Hematopoietic multipotent progenitor cell (in vitro differentiated cells): ENCODE data around the gene SGK1. TPM values are rescaled to one million over a fixed set of nuclear protein-coding genes. Genes with fewer than 3 reads are reported as not detected.
"Not testable (repeated sequence)": the region's sequence is repeated elsewhere in the genome, so short reads cannot be mapped to it uniquely, and the experiment has no call there.

Source experiments
- DNase-seq, 3 donors: peaks; one replicate each; pipeline ENCODE4 v3.0.0-alpha.2; 2011 to 2015; ENCODE audit warnings: low read depth in 2 of 3, low spot score in 2 of 3
- total RNA-seq: library from RNA; depleted of rRNA; stranded (reverse); fragments of >200 nt; gene quantifications from one replicate; pipeline ENCODE4 v1.2.3, GENCODE V29; 2012

SGK1 gene
- total RNA-seq, 1 donor, result 7.3 TPM

DNA sequence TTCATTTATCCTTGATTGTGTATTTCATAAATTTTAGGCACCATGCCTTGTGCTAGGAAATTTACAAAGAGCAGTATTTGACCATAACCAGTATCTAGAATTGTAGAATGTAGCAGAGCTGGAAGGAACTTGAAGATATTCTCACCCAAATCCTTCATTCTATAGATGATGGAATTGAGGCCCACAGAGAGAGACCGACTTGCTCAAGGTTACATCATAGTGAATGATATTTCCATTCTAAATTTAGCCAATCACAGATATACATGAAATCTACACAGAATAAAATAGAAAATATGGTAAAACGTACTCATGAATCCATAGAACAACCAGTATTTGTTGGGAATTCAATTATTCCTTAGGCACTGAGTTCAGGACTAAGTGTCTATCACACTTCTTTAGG, 10.9 kb upstream of the SGK1 start:
- DNase-seq, result no peak

- no peak for DNase-seq
Observed at GRCh38 chr6:134328138-134328537, 10.2 kb upstream of the SGK1 start.

- DNase-seq, result not testable (repeated sequence)
Observed at GRCh38 chr6:134326192-134326591, 8.3 kb upstream of the SGK1 start.

- no peak for DNase-seq
Observed at GRCh38 chr6:134324766-134325165, 6.9 kb upstream of the SGK1 start.

DNA sequence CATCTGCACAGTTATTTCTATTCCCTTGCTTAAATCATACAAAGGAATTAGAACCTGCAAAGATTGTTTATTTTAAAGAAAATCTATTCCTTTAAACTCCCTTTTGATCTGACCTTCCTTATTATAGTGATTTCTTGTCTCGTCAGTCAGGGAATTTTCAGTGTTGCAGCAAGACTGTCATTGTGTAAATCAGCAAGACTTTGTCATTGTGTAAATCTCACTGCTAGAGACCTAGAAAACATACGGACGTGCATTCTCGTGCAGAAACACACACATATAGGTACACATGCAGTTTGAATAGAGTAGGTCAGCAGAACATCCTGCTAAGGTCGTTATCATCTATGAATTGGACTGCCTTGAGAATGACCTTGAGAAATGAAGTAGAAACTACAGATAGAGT, 6.2 kb upstream of the SGK1 start:
- DNase-seq, result no peak

DNA sequence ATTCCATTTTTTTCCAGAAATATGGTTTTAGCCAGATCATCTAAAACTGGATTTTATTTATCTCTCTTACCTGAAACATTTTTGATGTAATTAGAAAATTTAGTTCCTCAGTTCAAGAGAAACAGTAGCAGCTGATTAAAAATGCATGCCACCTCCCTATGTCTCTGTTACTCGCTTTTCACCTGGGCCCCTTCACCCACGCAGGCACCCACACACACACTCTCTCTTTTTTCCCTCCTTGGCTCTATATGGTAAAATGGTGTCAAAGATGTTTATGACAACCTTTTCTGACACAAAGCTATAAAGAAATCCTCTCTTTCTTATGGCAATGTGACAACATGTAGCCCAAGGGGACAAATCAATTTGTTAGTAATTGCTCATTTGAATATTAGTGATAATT, 5.8 kb upstream of the SGK1 start:
- DNase-seq, result no peak

DNA sequence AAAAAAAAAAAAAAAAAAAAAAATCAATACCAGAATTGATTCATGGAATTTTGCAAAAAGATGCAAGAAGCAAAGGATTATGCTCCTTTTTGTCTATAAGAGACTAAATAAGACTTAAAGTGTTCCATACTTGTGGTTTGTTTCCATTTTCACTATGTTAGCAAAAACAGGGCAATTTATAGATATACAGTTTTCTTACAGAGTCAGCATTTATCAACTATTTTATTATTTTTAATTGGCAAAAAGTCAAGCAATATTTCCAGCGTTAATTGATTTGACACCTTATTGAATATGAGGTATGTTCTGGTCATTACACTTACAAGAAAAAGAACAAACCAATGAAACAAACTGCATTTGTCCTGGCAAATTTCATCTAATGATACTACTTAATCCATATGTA, 5.4 kb upstream of the SGK1 start:
- DNase-seq, result no peak

DNA sequence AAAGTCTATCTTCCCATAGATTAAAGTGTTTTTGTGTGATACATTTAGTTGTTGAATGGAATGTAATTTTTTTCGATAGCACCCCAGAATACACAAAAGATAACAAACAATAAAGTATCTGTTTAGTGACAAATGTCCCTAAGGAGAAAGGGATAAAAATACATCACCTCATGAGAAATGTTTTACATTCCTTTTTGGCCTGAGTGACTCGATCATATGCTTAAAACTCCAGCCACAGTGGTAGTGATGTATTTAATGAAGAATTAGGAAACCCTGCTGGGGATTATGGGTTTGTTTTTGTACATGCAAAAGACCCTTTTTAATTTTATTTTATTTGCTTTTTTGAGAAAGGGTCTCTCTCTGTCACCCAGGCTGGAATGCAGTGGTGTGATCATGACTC, 4.3 kb upstream of the SGK1 start:
- DNase-seq, result no peak

DNA sequence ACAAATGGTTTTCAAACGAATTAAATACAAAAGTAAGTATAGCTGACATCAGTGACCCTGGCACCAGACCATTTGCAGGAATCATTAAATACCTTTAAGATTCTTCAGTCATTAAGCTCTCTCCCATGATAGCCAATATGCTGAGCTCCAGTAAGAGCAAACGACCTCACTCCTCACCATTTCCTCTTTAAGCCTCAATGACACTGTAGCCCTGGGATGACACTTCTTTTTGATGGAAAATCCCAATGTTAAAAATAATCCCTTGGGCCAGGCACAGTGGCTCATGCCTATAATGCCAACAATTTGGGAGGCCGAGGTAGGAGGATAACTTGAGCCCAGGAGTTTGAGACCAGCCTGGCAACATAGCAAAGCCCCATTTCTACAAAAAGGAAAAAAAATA, 3.3 kb upstream of the SGK1 start:
- no peak for DNase-seq

GRCh38 chr6:134319686-134320085, 1.8 kb upstream of the SGK1 start:
- not testable (repeated sequence) for DNase-seq

DNA sequence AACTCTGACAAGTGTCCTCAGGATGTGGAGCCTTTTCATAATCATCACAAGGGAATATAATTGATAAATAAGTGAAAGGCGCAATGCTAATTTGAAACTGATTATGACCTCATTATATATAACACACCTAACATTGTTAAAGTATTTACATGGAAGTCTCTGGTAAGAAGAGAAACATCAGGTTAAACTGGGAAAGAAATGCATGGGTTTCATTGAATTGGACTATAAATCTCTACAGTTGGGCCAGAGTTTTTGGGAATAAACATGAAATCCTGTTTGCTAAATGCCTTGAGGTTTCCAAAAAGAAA, 1.0 kb upstream of the SGK1 start:
- DNase-seq, result no peak

GRCh38 chr6:134318236-134318973, 493 bp upstream of the SGK1 start:
- no peak for DNase-seq

DNA sequence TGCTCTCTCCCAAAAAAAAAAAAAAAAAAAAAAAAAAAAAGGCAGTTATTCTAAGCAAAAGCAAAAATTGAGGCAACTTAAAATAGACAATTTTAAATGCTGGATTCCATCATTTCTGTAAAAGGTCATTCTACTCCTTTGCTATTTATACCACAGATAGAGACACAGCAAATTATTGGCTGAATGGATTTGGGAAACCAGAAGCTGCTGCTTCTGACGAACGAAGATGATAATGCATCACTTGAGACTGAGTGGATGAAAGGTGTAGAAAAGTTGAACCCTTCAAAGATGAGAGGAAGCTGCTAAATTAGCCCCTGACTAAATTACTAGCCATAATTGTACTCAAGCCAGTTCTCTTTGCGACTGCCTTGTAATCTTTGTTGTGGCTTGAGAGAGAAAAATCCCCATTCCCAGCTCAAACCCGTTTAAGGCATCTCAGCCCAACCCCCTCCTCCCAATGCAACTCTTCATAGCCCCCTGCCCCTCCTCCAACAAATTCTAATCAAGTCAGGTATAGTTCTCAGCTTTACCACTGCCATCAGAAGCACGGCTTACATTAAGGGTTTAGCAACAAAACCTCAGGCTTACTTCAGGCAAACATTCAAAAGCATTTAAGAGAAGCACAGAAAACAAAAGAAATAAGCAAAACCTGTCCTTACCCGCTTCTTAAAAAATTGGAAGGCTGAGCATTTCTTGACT, 1.0 kb downstream of the SGK1 start:
- no peak for DNase-seq

GRCh38 chr6:134315974-134316441, 1.9 kb downstream of the SGK1 start:
- no peak for DNase-seq

- DNase-seq, result no peak
Observed at GRCh38 chr6:134315189-134315588, 2.7 kb downstream of the SGK1 start.

- DNase-seq, result no peak
Observed at GRCh38 chr6:134314006-134314821, 3.7 kb downstream of the SGK1 start.

DNA sequence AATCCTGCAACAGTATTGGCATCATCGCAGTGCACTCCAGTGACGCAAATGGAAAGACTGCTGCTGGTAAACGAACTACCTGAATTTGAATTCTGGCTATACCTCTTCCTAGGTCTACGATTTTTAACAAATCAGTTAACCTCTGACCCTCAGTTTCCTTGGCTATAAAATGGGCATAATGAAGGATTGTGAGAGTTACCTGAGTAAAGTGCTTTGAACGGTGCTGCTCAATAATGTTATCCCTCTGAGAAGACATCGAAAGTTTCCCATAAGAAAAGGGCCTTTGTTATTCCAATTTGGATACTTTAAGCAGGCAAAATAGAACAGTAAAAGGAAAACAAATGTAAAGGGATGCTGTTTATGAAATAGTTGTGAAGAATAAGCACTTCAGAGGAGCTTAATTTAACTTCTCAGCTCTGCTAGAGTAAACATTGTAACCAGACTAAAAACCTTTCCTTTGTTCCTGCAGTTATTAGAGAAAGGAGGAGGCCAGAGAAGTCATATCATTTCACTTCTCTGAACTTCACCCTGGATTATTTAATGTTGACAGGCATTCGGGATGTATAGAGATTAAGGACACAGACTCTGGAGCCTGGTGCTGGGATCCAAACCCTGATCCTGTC, 5.8 kb downstream of the SGK1 start:
- DNase-seq, result no peak

GRCh38 chr6:134310817-134311216, 7.1 kb downstream of the SGK1 start:
- DNase-seq, result no peak

- DNase-seq, result no peak
Observed at GRCh38 chr6:134309983-134310605, 7.8 kb downstream of the SGK1 start.

- no peak for DNase-seq
Observed at GRCh38 chr6:134309227-134309626, 8.7 kb downstream of the SGK1 start.

DNA sequence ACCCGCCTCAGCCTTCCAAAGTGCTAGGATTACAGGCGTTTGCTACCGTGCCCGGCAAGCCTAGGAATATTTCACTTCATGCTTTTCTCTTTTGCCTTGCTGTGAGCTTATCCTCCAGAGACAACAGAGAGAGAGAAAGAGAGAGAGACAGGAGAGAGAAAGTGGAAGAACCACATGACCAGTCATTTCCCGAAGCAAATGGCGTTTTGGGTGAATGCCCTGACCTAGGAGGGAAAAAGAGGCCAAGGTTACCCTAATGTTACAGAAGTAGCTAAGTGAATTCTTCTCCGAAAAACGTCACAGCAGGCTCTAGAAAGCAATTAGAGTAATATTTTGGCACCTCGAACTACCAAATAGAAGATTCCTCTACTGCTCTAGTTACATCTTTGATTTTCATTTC, 9.1 kb downstream of the SGK1 start:
- DNase-seq, result no peak
